Activated T-cell treated with anti-CD3 and anti-CD28 coated beads, Interleukin-2, amount 50 U/mL, for 1 hour (primary cell): Measurements from ENCODE around the gene ABHD2.
"Not testable (repeated sequence)": the region's sequence is repeated elsewhere in the genome, so short reads cannot be mapped to it uniquely, and the experiment has no call there.

Source experiments
- DNase-seq: peaks from one replicate; pipeline ENCODE4 v3.0.0-alpha.2; 2020

Gene ABHD2, protein sequence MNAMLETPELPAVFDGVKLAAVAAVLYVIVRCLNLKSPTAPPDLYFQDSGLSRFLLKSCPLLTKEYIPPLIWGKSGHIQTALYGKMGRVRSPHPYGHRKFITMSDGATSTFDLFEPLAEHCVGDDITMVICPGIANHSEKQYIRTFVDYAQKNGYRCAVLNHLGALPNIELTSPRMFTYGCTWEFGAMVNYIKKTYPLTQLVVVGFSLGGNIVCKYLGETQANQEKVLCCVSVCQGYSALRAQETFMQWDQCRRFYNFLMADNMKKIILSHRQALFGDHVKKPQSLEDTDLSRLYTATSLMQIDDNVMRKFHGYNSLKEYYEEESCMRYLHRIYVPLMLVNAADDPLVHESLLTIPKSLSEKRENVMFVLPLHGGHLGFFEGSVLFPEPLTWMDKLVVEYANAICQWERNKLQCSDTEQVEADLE

DNA sequence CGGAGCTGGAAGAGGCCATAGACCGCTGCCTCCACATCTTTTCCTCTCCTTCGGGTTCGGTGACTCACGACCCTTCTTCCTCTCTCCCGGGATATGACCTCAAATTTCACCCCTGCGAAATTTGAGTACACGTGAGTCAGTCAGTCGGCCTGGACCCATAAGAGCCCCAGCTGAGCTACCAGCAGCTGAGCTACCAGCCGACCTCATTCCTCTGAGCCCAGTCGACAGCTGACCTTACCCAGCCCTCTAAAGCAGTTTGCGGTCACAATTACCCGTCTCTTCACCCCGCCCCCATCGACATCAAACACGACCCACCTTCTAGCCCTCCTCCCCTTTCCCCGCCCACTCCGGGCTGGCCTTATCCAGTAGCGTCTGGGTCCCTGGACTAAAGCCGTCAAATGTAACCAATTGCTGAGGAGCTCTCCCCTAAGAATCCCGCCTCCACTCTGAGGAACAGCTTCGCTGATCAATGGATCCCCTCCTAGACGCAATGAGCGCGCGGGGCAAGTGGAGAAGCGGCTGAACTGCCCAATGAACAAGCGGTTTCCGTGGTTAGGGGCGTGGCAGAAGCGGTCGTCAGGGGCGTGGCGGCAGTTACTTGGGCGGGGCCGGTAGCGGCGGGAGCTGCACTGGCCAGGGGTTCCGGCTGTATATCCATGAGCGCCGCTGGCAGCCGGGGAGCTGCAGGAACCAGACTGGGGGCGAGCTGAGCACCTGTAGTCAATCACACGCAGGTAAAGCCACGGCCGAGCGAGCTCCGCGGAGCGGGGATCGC lies at the start of gene ABHD2:
TSS of gene ABHD2 (plus strand) at position 627 of the 775 bp plus-strand sequence. CDS start 27,872 bp downstream, outside the sequence.
- DNase-seq, result peak; percentile 98

DNA sequence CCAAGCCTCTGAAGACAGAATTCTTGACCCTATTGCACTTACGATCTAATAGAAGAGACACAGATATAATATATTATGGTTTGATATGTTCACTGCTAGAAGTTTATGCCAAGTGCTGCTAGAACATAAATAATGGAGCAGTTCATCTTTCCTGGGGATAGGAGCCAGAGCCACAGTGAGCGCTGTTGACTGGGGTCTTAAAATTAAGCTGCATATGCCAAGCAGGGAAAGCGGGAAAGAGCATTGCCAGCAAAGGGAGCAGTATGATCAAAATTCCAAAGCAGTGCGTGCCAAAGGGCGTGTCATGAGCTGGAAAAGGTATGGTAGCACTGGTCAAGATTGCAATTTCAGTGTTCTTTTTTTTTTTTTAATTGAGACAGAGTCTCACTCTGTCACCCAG lies 49.1 kb upstream of the ABHD2 start:
- no peak for DNase-seq

DNA sequence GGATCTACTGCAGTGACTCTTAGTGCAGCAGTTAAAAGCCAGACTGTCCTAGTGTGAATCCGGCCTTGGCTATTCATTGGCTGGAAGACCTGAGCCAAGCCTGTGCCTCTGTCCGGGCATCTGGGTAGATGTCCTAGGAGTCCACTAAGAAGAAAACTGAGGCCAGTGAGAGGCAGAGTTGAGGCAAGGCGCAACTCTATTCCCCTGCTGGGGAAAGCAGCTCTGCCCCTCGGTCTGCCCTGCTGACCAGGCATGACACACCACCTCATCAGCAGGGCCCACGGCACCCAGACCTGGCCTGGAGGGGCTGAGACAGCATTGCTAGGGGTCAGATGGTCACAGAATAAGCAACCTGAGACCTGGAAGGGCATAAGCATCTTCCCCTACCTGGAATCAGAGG lies 46.7 kb upstream of the ABHD2 start:
- no peak for DNase-seq

DNA sequence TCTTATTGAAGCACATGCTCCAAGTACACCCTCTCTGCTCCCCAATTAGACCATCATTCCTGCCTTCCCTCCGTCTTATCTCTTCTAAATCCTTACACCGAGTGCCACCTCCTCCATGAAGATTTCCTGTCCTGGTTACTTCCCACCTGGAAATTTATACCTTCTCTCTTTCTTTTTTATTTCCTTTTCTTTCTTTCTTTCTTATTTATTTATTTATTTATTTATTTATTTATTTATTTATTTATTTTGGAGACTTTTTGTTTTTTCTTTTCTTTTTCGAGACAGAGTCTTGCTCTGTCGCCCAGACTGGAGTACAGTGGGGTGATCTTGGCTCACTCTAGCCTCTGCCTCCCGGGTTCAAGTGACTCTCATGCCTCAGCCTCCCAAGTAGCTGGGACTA lies 45.9 kb upstream of the ABHD2 start:
- no peak for DNase-seq

DNA sequence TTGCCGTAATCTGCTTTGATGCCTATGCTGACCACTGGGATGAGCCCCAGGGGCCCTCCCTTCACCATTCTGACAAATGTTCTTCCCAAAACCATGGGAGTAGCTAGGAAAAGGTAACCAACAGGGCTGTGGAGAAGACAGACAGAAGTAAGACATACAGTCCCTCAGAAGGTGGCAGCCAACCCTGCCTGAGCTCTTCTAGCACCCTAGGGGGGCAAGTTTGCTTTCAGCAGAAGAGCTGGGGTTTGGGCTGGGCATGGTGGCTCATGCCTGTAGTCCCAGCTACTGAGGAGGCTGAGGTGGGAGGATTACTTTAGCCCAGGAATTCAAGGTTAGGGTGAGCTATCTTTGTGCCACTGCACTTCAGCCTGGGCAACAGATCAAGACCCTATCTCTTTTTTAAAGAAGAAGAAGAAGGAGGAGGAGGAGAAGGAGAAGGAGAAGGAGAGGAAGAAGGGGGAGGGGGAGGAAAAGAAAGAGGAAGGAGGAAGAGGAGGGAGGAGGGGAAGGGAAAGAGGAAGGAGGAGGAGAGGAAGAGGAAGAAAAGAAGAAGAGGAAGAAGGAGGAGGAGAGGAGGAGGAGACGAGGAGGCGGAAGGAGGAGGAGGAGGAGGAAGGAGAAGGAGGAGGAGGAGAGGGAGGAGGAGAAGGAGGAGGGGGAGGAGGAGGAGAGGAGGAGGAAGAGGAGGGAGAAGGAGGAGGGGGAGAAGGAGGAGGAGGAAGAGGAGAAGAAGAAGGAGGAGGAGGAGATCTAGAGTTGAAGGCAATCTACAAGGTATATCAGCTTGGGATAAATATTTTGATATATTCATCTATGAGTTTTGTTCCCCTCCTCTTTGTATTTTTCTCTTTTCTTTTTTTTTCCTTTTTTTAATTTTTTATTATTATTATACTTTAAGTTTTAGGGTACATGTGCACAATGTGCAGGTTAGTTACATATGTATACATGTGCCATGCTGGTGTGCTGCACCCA lies 44.9 kb upstream of the ABHD2 start:
- no peak for DNase-seq

DNA sequence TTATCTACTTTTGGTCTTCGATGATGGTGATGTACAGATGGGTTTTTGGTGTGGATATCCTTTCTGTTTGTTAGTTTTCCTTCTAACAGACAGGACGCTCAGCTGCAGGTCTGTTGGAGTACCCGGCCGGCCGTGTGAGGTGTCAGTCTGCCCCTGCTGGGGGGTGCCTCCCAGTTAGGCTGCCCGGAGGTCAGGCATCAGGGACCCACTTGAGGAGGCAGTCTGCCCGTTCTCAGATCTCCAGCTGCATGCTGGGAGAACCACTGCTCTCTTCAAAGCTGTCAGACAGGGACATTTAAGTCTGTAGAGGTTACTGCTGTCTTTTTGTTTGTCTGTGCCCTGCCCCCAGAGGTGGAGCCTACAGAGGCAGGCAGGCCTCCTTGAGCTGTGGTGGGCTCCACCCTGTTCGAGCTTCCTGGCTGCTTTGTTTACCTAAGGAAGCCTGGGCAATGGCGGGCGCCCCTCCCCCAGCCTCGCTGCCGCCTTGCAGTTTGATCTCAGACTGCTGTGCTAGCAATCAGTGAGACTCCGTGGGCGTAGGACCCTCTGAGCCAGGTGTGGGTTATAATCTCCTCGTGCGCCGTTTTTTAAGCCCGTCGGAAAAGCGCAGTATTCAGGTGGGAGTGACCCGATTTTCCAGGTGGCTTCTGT lies 39.1 kb upstream of the ABHD2 start:
- not testable (repeated sequence) for DNase-seq

DNA sequence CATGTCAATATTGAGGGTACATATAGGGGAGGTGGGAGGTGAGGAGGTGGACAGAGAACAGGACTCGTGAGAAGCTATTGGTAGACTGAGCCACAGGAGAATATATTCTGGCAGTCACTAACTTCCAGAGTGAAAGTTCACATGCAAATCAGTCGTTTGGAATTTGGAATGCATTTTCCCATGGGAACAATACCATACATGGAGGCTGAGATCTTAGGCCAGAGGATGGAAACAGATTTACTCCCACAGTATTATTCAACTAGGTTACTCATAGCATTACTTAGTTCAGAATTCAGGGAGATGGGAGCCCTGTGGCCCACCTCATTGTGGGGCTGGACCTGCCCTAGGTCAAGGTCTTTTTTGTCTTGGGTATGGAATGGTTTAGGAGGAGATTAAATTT lies 36.4 kb upstream of the ABHD2 start:
- DNase-seq, result no peak

DNA sequence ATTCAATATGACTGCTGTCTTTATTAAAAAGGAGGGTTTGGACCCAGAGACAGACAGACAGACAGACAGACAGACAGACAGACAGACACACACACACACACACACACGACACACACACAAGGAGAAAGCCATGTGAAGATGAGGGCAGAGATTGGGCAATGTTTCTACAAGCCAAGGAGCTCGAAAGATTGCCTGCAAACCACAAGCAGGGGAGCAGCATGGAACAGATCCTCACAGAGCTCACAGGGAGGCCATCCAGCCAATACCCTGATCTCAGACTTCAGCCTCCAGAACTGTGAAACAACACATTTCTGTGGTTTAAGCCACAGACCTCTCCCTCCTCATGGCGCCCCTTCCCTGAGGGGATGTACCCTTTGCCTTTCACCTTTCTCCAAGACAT lies 35.8 kb upstream of the ABHD2 start:
- no peak for DNase-seq

DNA sequence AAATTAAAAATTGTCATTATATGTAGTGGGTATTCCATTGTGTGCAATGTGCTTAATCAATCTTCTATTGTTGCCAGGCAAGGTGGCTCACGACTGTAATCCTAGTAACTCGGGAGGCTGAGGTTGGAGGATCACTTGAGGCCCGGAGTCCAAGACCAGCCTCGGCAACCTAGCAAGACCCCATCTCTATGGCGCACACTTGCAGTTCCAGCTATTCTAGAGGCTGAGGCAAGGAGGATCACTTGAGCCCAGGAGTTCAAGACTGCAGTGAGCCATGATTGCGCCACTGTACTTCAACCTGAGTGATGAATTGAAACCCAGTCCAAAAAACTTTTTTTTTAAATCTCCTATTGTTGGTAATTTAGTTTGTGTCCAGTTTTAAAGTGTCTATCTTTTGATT lies 33.4 kb upstream of the ABHD2 start:
- DNase-seq, result no peak

DNA sequence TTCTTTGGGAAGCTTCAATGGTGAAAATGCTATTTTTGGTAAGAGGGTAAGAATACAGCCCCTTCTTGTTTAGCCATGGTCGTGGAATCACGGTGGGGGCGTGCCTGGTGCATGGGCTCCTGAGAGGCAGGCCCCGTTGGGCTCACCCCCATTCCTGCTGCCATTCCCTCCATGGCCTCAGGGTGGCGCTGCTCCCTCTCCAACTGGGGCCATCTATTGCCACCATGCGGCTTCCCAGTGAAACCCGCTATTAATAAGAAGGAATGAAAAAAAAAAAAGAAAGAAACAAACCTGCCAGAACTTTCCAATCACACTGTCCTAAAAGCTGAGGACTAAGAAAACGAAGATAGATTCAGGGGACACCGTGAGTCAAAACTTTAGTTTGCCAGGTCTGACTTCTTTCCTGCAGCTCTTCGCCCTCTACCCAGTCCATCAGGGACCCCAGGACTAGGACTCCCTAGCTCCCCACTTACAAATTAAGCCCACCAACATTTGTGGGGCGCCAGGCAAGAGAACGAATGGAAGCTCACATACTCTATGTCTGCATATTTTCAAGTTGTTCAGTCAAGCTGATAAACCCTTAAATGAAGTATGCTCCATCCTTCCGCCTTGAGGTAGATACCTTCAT lies 30.6 kb upstream of the ABHD2 start:
- DNase-seq, result peak; percentile 88

DNA sequence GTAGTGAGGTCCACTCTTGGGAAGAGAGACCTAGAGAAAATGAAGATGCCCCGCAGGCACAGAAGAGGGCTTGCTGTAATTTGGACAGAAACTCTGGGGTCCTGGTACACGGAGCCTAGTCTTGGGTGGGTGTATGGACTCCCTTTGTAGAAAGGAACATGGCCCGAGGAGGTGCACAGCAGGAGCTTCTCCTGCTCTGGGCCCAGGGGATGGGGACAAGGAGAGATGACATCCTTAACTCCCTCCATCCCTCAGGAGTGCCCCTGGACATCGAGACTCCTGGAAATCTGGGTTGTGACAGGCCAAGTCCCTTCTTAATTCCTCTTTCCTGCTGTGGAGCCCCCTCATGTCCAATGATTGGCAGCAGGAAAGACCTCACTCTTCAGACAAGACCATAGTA lies 29.9 kb upstream of the ABHD2 start:
- no peak for DNase-seq

DNA sequence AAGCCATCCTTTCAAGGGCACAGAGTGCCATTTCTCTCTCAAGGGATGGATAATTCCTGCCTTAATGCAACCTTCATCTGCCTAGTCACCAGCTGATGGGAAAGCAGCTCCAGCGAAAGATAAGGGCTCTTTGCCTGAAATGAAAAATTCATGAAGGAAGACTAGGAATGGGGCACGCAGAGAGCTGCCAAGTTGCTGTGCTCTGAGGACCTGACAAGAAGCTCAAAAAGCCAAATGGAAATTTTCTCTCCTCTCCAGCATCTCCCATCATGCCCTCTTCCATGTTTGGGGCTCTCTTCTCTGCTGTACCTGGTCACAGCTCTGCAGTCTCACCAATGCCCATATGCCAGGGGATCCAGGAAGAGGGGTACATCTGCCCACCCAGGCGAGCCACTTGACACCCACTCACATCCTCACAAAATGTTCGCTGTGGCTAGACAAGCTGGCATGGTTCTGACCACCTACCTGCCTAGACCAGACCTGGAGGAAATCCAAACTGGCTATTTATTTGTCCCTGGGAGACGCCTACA lies 29.3 kb upstream of the ABHD2 start:
- DNase-seq, result no peak

DNA sequence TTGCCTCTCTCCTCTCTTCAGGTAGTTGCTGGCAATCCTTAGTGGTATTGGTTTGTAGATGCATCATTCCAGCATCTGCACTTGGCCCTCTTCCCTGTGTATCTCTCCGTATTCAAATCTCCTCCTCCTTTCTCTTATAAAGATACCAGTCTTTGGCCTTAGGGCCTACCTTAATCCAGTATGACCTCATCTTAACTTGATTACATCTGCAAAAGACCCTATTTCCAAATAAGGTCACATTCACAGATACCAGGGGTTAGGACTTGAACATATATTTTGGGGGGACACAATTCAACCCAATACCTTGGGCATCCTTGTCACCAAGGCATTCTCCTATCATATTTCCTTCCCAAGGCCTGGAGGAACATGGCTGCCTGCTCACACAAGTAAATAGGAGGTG lies 22.0 kb upstream of the ABHD2 start:
- DNase-seq, result no peak

DNA sequence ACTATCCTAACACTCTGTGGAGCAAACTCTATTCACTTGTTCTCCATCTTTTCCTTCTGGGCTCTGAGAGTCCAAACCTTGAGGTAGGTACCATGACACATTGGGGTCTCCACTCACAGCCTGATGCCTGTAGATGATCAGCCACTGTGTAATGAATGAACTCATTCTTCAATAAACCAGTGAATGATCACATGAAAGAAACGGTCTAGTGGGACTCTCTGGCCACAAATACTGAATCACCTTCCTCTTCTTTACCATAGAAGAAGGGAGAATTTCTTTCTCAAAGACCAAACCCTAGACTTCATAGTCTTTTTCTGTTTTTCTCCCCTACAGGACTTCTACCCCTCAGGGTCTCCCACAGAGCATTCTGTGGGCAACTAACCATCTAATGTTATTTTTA lies 20.5 kb upstream of the ABHD2 start:
- no peak for DNase-seq

DNA sequence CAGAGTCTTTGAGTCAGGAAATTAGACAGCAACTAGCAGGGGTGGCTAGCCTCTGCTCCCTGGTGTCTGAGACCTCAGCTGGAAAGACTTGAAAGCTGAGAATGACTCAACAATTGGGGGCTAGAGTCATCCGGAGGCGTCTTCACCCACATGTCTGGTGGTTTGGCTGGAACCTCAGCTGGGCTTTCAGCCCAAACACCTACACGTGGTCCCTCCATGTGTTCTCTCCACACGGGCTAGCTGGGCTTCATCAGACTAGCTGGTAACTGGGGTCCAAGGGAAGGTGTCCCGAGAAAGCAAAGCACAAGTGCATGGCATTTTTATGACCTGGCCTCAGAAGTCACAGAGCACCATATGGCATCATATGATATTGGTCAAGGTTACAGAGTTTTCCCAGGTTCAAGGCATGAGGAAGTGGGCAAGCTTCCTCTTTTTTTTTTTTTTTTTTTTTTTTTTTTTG lies 19.9 kb upstream of the ABHD2 start:
- no peak for DNase-seq

DNA sequence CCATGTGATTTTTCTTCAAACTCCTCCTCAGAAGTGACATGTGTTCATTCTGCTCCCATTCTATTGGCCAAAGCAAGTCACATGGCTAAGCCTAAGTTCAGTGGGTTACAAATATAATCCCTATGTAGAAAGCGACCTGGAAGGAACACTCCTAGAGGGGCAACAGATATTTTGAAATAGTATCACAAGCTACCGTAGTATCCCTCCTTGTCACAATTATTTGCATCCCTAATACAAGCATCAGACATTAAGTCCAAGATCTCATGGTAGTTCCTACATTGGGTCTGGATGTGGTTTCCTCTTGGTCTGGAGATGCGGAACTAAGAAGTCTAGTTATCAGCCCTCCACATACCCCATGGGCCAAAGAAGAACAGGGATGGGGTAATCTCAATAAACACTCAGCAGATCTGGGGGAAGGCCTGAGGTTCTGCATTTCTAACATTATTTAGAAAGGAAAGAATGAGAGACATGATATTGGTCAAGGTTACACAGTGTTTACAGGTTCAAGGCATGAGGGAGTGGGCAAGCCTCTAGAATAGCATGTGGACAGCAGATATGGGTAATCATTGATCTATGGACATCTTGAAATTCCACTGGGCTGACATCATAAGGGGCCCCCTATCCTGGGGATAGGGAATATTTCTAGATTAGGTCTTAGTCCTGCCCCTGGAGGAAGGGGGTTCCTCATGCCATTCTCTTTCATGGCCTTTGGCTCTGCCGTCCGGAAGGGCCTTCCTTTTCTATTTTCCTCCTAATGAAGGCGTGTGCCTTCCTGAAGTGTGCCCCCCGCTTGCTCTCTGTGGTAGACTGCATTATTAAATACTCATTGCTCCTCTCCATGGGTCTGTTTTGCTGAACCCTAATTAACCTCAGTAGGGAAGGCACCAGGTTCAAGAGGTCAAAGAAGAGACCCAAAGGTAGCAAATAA lies 17.8 kb upstream of the ABHD2 start:
- DNase-seq, result no peak

DNA sequence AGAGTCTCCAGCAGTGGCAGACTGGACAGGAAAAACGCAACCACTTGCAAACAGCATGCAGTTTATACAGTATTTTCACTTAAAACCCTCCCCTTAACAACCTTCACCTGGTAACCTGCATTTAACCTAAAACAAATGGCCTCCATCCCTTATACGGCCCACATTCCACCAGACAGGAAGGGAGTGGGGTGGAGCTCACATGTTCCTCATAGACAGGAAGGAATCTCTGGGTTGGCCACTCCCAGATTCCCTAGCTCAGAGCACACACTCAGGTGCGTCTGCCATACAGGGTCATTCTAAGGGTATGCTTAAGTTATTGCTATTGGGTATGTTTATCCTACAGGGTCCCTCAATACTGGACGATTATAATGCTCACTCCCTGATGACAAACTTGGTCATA lies 16.8 kb upstream of the ABHD2 start:
- DNase-seq, result no peak

DNA sequence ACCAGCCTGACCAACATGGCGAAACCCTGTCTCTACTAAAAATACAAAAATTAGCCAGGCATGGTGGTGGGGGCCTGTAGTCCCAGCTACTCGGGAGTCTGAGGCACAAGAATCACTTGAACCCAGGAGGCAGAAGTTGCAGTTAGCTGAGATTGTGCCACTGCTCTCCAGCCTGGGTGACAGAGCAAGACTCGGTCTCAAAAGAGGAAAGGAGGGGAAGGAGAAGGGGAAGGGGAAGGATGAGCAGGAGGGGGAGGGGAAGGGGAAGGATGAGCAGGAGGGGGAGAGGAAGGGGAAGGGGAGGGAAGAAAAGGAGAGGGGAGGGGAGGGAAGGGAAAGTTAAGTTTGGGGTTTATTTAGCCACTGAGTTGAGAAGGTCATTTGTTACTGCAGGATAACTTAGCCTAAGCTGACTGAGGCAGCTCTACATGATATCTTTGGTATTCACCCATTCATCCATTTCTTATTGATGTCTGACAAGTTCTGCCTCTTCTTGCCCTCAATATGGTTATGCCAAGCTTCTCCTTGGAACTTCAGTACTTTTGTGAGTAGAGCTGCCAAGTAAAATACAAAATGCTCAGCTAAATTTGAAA lies 15.9 kb upstream of the ABHD2 start:
- no peak for DNase-seq

DNA sequence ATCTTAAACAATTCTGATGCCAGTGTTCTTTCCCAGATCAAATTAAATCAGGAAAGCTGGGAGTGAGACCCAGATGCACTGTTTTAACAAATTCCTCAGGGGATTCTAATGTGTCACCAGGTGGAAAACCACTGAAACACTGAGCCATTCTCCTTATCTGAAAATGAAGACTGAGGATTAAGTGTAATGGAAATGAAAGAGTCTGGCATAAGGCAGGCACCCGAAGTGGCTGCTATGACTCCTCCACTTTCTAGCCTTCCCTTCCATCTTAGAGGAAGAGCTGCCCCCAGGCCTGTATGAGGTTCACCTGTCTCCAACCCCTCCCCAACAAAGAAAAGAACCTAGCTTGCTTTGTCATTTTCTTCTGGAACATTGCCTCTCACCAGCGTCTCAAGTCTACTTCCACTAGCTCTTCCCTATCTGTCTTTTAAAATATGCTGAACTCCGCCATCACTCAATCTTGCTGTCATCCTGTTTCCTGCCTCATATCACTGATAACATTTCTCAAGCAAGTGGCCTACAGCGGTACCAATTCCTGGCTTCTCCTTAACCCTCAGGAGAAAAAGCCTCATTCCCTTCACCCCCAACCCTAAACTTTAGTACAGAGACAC lies 13.7 kb upstream of the ABHD2 start:
- DNase-seq, result no peak
